B cell (primary cell): ENCODE data around the gene EXOC6B. TPM values are rescaled to one million over a fixed set of nuclear protein-coding genes. Genes with fewer than 3 reads are reported as not detected.

Source experiments
- ATAC-seq: fragments of 200-7000 bp; cut with Tn5 transposase; one replicate; pipeline ENCODE4 v1.10.0; 2021; ENCODE audit warnings: low read depth, mild to moderate bottlenecking, moderate number of reproducible peaks, moderate library complexity
- CTCF ChIA-PET: fragments of 350-600 bp; sonication (Branson Sonifier 250); formaldehyde crosslinking; loops from one replicate; lab custom pipeline; 2021; ENCODE audit warnings: antibody characterized with exemption, inconsistent platforms; lab: Charles Lee
- POLR2A ChIA-PET: fragments of 350-600 bp; sonication (Branson Sonifier 250); formaldehyde crosslinking; loops from one replicate; lab custom pipeline; 2021; ENCODE audit warnings: antibody characterized with exemption; lab: Charles Lee
- DNase-seq: peaks from one replicate; pipeline ENCODE4 v3.0.0; 2013
- H2AFZ ChIP-seq: 2 replicates; pipeline ENCODE4 v1.6.1; 2012; ENCODE audit warnings: mild to moderate bottlenecking, low read depth, low read length; ENCODE audit not compliant: insufficient read depth, poor library complexity, severe bottlenecking
- H3K27ac ChIP-seq, 2 donors: 1 replicate in 1 of 2; 2 replicates in 1 of 2; pipeline ENCODE4 v1.5.1; 2012 to 2013; ENCODE audit warnings: low read length in 2 of 2, mild to moderate bottlenecking in 2 of 2, moderate library complexity in 1 of 2
- H3K27me3 ChIP-seq, 4 experiments: fragments of 200-600 bp in 1 of 4; sonication (generic) in 1 of 4; replicated peaks in 1 of 4; 1 replicate in 2 of 4; 2 replicates in 2 of 4; pipeline versions ENCODE4 v1.6.1 to v1.7.0; 2013 to 2016; ENCODE audit warnings: low read length in 3 of 4, mild to moderate bottlenecking in 2 of 4, mixed read lengths in 1 of 4, moderate library complexity in 1 of 4; ENCODE audit not compliant: insufficient read depth in 4 of 4, control insufficient read depth in 3 of 4; ENCODE audit errors: control extremely low read depth in 1 of 4
- H3K36me3 ChIP-seq, 2 experiments: replicated peaks in 1 of 2; 1 replicate in 1 of 2; 2 replicates in 1 of 2; pipeline versions ENCODE4 v1.6.1 to v1.7.1; 2013; ENCODE audit warnings: low read length in 1 of 2; ENCODE audit not compliant: insufficient read depth in 2 of 2, control insufficient read depth in 1 of 2; ENCODE audit errors: control extremely low read depth in 1 of 2, extremely low read depth in 1 of 2
- H3K4me1 ChIP-seq, 2 donors: fragments of 200-600 bp in 1 of 2; sonication (generic) in 1 of 2; 1 replicate in 1 of 2; 2 replicates in 1 of 2; pipeline versions ENCODE4 v1.5.1 to v1.6.1; 2013 to 2017; ENCODE audit warnings: low read length in 2 of 2; ENCODE audit not compliant: control insufficient read depth in 2 of 2, insufficient read depth in 2 of 2
- H3K4me2 ChIP-seq: replicated peaks from 2 replicates; pipeline ENCODE3; 2012; ENCODE audit warnings: mild to moderate bottlenecking, low read depth, low read length; ENCODE audit not compliant: poor library complexity, severe bottlenecking
- H3K4me3 ChIP-seq, 5 experiments: fragments of 200-600 bp in 1 of 5; sonication (generic) in 1 of 5; 1 replicate in 3 of 5; 2 replicates in 2 of 5; pipeline versions ENCODE4 v1.5.1 to v1.7.0; 2011 to 2016; ENCODE audit warnings: low read length in 4 of 5, mild to moderate bottlenecking in 4 of 5, low read depth in 2 of 5, control low read depth in 1 of 5, moderate library complexity in 1 of 5; ENCODE audit not compliant: insufficient read depth in 1 of 5; ENCODE audit errors: control extremely low read depth in 1 of 5, extremely low read depth in 1 of 5
- H3K79me2 ChIP-seq: fragments of 200-600 bp; sonication (generic); one replicate; pipeline ENCODE4 v1.6.0; 2016; ENCODE audit warnings: low read length; ENCODE audit not compliant: control insufficient read depth, insufficient read depth
- H3K9ac ChIP-seq: fragments of 200-600 bp; sonication (generic); 2 replicates; pipeline ENCODE4 v1.6.1; 2017; ENCODE audit warnings: mild to moderate bottlenecking, low read length, moderate library complexity
- H3K9me3 ChIP-seq, 3 donors: one replicate each; pipeline versions ENCODE4 v1.6.1 to v1.7.1; 2013; ENCODE audit warnings: low read length in 2 of 3; ENCODE audit not compliant: control insufficient read depth in 2 of 3, insufficient read depth in 1 of 3; ENCODE audit errors: control extremely low read depth in 1 of 3
- H4K20me1 ChIP-seq: 2 replicates; pipeline ENCODE4 v1.6.0; 2012; ENCODE audit warnings: mild to moderate bottlenecking, low read length; ENCODE audit not compliant: insufficient read depth, control insufficient read depth, poor library complexity, severe bottlenecking
- H3K27ac Mint-ChIP-seq: one replicate; pipeline ENCODE4 v1.8.0; 2021; ENCODE audit warnings: mixed read lengths
- H3K27me3 Mint-ChIP-seq: one replicate; pipeline ENCODE4 v1.8.0; 2021; ENCODE audit warnings: mixed read lengths
- H3K4me1 Mint-ChIP-seq: one replicate; pipeline ENCODE4 v1.8.0; 2021; ENCODE audit warnings: mixed read lengths
- H3K4me3 Mint-ChIP-seq: one replicate; pipeline ENCODE4 v1.8.0; 2021; ENCODE audit warnings: mixed read lengths
- H3K9me3 Mint-ChIP-seq: one replicate; pipeline ENCODE4 v1.8.0; 2022; ENCODE audit warnings: mixed read lengths; ENCODE audit not compliant: insufficient read depth
- CTCF ChIP-seq: fragments of 200-600 bp; IDR thresholded peaks from one replicate; pipeline ENCODE4 v1.8.0; 2022; ENCODE audit warnings: antibody characterized with exemption, mild to moderate bottlenecking
- EZH2 ChIP-seq: IDR thresholded peaks from 2 replicates; pipeline ENCODE4 v1.6.1; 2012; ENCODE audit warnings: borderline replicate concordance, low read depth, mild to moderate bottlenecking, moderate library complexity, low read length; ENCODE audit not compliant: insufficient read depth, poor library complexity, severe bottlenecking
- intact Hi-C: fragments of 100-400 bp; cut with micrococcal nuclease; formaldehyde crosslinking; loops from one replicate; pipeline ENCODE4 v1.10.0; 2022
- polyA plus RNA-seq: library from polyadenylated mRNA; depleted of rRNA; stranded (reverse); fragments of >200 nt; gene quantifications from 2 replicates; pipeline ENCODE4 v1.2.3, GENCODE V29; 2012
- total RNA-seq, 2 donors: library from RNA; stranded (reverse); fragments of 120-200 nt in 1 of 2; gene quantifications; 1 replicate in 1 of 2; 2 replicates in 1 of 2; pipeline versions ENCODE4 v1.2.3 to v1.2.4, GENCODE V29; 2013 to 2022

The EXOC6B gene
- total and polyA plus RNA-seq, 2 donors (not counting 1 experiment from before 2014, with no cell fraction given): 4.8 to 22.6 TPM

DNA sequence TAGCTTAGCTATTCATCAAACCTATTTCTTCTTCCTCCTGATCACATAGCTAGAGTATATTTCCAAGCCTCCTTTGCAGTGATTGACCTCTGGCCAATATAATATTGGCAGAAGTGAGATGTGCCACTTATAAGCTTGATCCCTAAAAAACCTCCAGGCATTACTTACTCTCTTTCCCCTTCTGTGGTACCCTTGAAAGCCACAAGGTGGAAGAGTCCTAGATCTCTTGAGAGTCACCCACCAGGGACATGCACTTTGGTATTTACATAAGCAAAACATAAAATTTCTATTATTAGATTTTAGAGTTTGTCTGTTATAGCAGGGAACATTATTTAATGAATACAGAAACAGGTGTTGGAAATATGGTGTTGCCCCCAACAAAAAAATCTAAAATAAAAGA lies 112.0 kb downstream of the EXOC6B start:
- no peak overlapping the region for H3K9ac ChIP-seq
- H3K4me1 ChIP-seq: no peaks in the 10 kb centered on the region
- no peaks in the 10 kb centered on the region for H3K9me3 Mint-ChIP-seq
- CTCF ChIA-PET: interaction anchor here (1.1 kb wide), 1 partner anchor 146 kb away, joined by 6 read pairs; no protein-coding TSS in a partner anchor
- no peaks in the 10 kb centered on the region for H3K27me3 Mint-ChIP-seq
- DNase-seq (no peak), ATAC-seq (no peak)
- no peaks in the 10 kb centered on the region for H4K20me1 ChIP-seq
- H3K27me3 ChIP-seq: no peaks in the 10 kb centered on the region
- TF ChIP-seq CTCF: no peak
- TF ChIP-seq EZH2: no peak
- H3K27ac Mint-ChIP-seq: no peak overlapping the region
- H3K4me3 Mint-ChIP-seq: no peak overlapping the region
- no peak overlapping the region for H2AFZ ChIP-seq
- H3K4me2 ChIP-seq: no peak overlapping the region
- H3K79me2 ChIP-seq: no peaks in the 10 kb centered on the region
- no peak overlapping the region for H3K27ac ChIP-seq
- H3K36me3 ChIP-seq: no peaks in the 10 kb centered on the region
- intact Hi-C loops: no loop called here
- H3K4me1 Mint-ChIP-seq: peaks cover 7% of the 10 kb centered on the region
- no peaks in the 10 kb centered on the region for H3K9me3 ChIP-seq
- POLR2A ChIA-PET: no interaction called here
- H3K4me3 ChIP-seq: no peak overlapping the region

GRCh38 chr2:72712977-72713376 lies 112.9 kb downstream of the EXOC6B start:
- TF ChIP-seq CTCF (no peak), EZH2 (no peak)

More at GRCh38 chr2:72712977-72713376, 112.9 kb downstream of the EXOC6B start:
- Histone ChIP-seq H3K79me2 (no peaks in the 10 kb centered on the region), H2AFZ (no peak overlapping the region), H3K27ac (no peak overlapping the region), H3K4me2 (no peak overlapping the region), H3K4me3 (no peak overlapping the region), H4K20me1 (no peaks in the 10 kb centered on the region), H3K4me1 (no peaks in the 10 kb centered on the region), H3K27me3 (no peaks in the 10 kb centered on the region), H3K36me3 (no peaks in the 10 kb centered on the region), H3K9ac (no peak overlapping the region), H3K9me3 (no peaks in the 10 kb centered on the region)
- H3K9me3 Mint-ChIP-seq: no peaks in the 10 kb centered on the region
- intact Hi-C loops: no loop called here
- ChIA-PET POLR2A (no interaction called here), CTCF (interaction anchor here (1.1 kb wide), 1 partner anchor 147 kb away, joined by 6 read pairs; no protein-coding TSS in a partner anchor)
- ATAC-seq: no peak
- no peak overlapping the region for H3K4me3 Mint-ChIP-seq
- no peak for DNase-seq
- no peaks in the 10 kb centered on the region for H3K27me3 Mint-ChIP-seq
- no peak overlapping the region for H3K27ac Mint-ChIP-seq
- H3K4me1 Mint-ChIP-seq: peaks cover 7% of the 10 kb centered on the region
